LNCAP (cell line): ENCODE measurements around the gene LPP.

Experiments used
- CTCF ChIP-seq: fragments of 450-650 bp; IDR thresholded peaks from 2 replicates; pipeline ENCODE4 v1.5.1; 2017; ENCODE audit warnings: mild to moderate bottlenecking

Gene LPP

GRCh38 chr3:188701485-188701969 lies 547.6 kb downstream of the LPP start:
- no peak for TF ChIP-seq CTCF

GRCh38 chr3:188706176-188706575 lies 552.2 kb downstream of the LPP start:
- no peak for TF ChIP-seq CTCF

GRCh38 chr3:188706599-188706998 lies 552.6 kb downstream of the LPP start:
- no peak for TF ChIP-seq CTCF

- TF ChIP-seq CTCF = no peak
Observed at GRCh38 chr3:188707381-188708288, 553.7 kb downstream of the LPP start.

- TF ChIP-seq CTCF = no peak
Observed at GRCh38 chr3:188711881-188712247, 557.9 kb downstream of the LPP start.

GRCh38 chr3:188712248-188712924 lies 558.4 kb downstream of the LPP start:
- no peak for TF ChIP-seq CTCF

GRCh38 chr3:188712991-188713390 lies 559.0 kb downstream of the LPP start:
- TF ChIP-seq CTCF = no peak
